HepG2 (cell line): Measurements from ENCODE around the gene TIMM44. TPM values are rescaled to one million over a fixed set of nuclear protein-coding genes. Genes with fewer than 3 reads are reported as not detected.

Experiments
- AGO1 ChIP-seq: fragments of 200-400 bp; formaldehyde crosslinking; IDR thresholded peaks from 2 replicates; pipeline ENCODE4 v1.6.1; 2017; ENCODE audit warnings: mild to moderate bottlenecking, low read depth, low read length, moderate library complexity; ENCODE audit not compliant: poor library complexity, severe bottlenecking
- ATAD3A ChIP-seq: sonication (generic); formaldehyde crosslinking; IDR thresholded peaks from 2 replicates; pipeline ENCODE4 v1.4.0; 2020; ENCODE audit warnings: missing genetic modification reagents
- ATF4 ChIP-seq, 2 experiments: fragments of 450-650 bp in 1 of 2; sonication (generic) in 1 of 2; formaldehyde crosslinking; IDR thresholded peaks; 2 replicates each; pipeline versions ENCODE4 v1.5.0 to v1.8.0; 2020 to 2022; ENCODE audit warnings: mild to moderate bottlenecking in 1 of 2, missing genetic modification reagents in 1 of 2
- BRF2 ChIP-seq: sonication (generic); formaldehyde crosslinking; IDR thresholded peaks from 2 replicates; pipeline ENCODE4 v1.8.1; 2022; ENCODE audit warnings: mild to moderate bottlenecking, missing genetic modification reagents
- CREB3 ChIP-seq: sonication (generic); formaldehyde crosslinking; IDR thresholded peaks from 2 replicates; pipeline ENCODE4 v1.5.0; 2020; ENCODE audit warnings: missing genetic modification reagents
- GLI4 ChIP-seq: sonication (generic); formaldehyde crosslinking; IDR thresholded peaks from 2 replicates; pipeline ENCODE4 v1.5.1; 2020; ENCODE audit warnings: missing genetic modification reagents, mild to moderate bottlenecking, moderate library complexity, borderline replicate concordance
- JUND ChIP-seq: sonication (generic); formaldehyde crosslinking; IDR thresholded peaks from 2 replicates; pipeline ENCODE4 v1.8.0; 2022; ENCODE audit warnings: mild to moderate bottlenecking, missing genetic modification reagents
- MIER3 ChIP-seq: IDR thresholded peaks from 2 replicates; pipeline ENCODE4 v1.6.1; 2016; ENCODE audit warnings: missing compliant biosample characterization, borderline replicate concordance
- NFKBIZ ChIP-seq: IDR thresholded peaks from 2 replicates; pipeline ENCODE4 v1.6.1; 2018; ENCODE audit warnings: missing genetic modification reagents, missing compliant biosample characterization
- NFYC ChIP-seq: IDR thresholded peaks from 2 replicates; pipeline ENCODE4 v1.6.1; 2016; ENCODE audit warnings: missing genetic modification reagents, missing compliant biosample characterization
- NPAS2 ChIP-seq: sonication (generic); formaldehyde crosslinking; IDR thresholded peaks from 2 replicates; pipeline ENCODE4 v1.8.0; 2022; ENCODE audit warnings: mild to moderate bottlenecking, missing genetic modification reagents, borderline replicate concordance
- PRDM10 ChIP-seq: sonication (generic); formaldehyde crosslinking; IDR thresholded peaks from 2 replicates; pipeline ENCODE4 v1.4.0; 2020; ENCODE audit warnings: low read depth, missing genetic modification reagents
- PRPF4 ChIP-seq: fragments of 200-400 bp; formaldehyde crosslinking; IDR thresholded peaks from 2 replicates; pipeline ENCODE4 v1.6.1; 2016; ENCODE audit warnings: low read length, low read depth; ENCODE audit not compliant: poor library complexity, severe bottlenecking
- RARG ChIP-seq: sonication (generic); formaldehyde crosslinking; IDR thresholded peaks from 2 replicates; pipeline ENCODE4 v1.4.0; 2020; ENCODE audit warnings: low read depth, mild to moderate bottlenecking, missing genetic modification reagents
- RXRB ChIP-seq: IDR thresholded peaks from 2 replicates; pipeline ENCODE4 v1.6.1; 2016; ENCODE audit warnings: borderline replicate concordance, missing genetic modification reagents, missing compliant biosample characterization
- SNAPC5 ChIP-seq: sonication (generic); formaldehyde crosslinking; IDR thresholded peaks from 2 replicates; pipeline ENCODE4 v1.8.1; 2023; ENCODE audit warnings: mild to moderate bottlenecking, missing genetic modification reagents, borderline replicate concordance
- SRY ChIP-seq: sonication (generic); formaldehyde crosslinking; IDR thresholded peaks from 2 replicates; pipeline ENCODE4 v1.8.0; 2022; ENCODE audit warnings: mild to moderate bottlenecking, missing genetic modification reagents
- ZNF619 ChIP-seq: sonication (generic); formaldehyde crosslinking; IDR thresholded peaks from 2 replicates; pipeline ENCODE4 v1.4.0; 2020; ENCODE audit warnings: mild to moderate bottlenecking, missing genetic modification reagents
- ZSCAN25 ChIP-seq: sonication (generic); formaldehyde crosslinking; IDR thresholded peaks from 2 replicates; pipeline ENCODE4 v1.8.0; 2022; ENCODE audit warnings: mild to moderate bottlenecking, missing genetic modification reagents
- polyA plus RNA-seq, 8 experiments: library from polyadenylated mRNA; depleted of rRNA in 3 of 8; stranded (reverse) in 7 of 8; unstranded in 1 of 8; fragments of >200 nt; fragmentation: Illumina TruSeq in 4 of 8; extraction: Trizol in 4 of 8; gene quantifications; 2 replicates each; pipeline versions ENCODE4 v1.2.1 to v1.2.3, GENCODE V29; 2011 to 2016; ENCODE audit warnings: low read depth in 4 of 8, missing spikeins in 1 of 8, mixed read lengths in 1 of 8; ENCODE audit not compliant: insufficient read depth in 1 of 8
- total RNA-seq, 5 experiments: library from RNA; depleted of rRNA; stranded (reverse); fragments of >200 nt; fragmentation: Illumina TruSeq; extraction: Trizol; gene quantifications; 2 replicates each; pipeline ENCODE4 v1.2.3, GENCODE V29; 2016; ENCODE audit warnings: low read depth in 1 of 5

Gene TIMM44
- total and polyA plus RNA-seq, 2 of the 13 experiments (the other 11 are each of a cell fraction or from before 2014, with no cell fraction given), result 42.9 to 72.6 TPM

- TF ChIP-seq ATF4 (CRISPR knock-in tag; IDR thresholded peaks at IDR 0.05), result no peak
- no peak for TF ChIP-seq SNAPC5 (CRISPR knock-in tag)
- no peak for TF ChIP-seq ATAD3A (CRISPR knock-in tag)
- peak; percentile 48; the same call in 1 of the 2 replicates for TF ChIP-seq RXRB (CRISPR knock-in tag)
- TF ChIP-seq PRPF4, result no peak
- no peak for TF ChIP-seq PRDM10 (CRISPR knock-in tag)
- TF ChIP-seq CREB3 (CRISPR knock-in tag), result peak; percentile 87; the same call in 1 of the 2 replicates
- no peak for TF ChIP-seq SRY
- TF ChIP-seq BRF2 (CRISPR knock-in tag), result no peak
- 0 out of 2 replicates have a peak, but pooled peaks have one; percentile 45 for TF ChIP-seq NFKBIZ (CRISPR knock-in tag)
- no peak for TF ChIP-seq JUND (CRISPR knock-in tag)
- TF ChIP-seq MIER3 (CRISPR knock-in tag), result no peak; the same call in 1 of the 2 replicates
- no peak for TF ChIP-seq ZNF619 (CRISPR knock-in tag)
- TF ChIP-seq ZSCAN25 (CRISPR knock-in tag), result peak; percentile 58; the same call in 1 of the 2 replicates
- TF ChIP-seq AGO1, result no peak
- no peak for TF ChIP-seq NFYC (CRISPR knock-in tag)
- 0 out of 2 replicates have a peak, but pooled peaks have one; percentile 63 for TF ChIP-seq GLI4 (CRISPR knock-in tag)
- no peak for TF ChIP-seq RARG (CRISPR knock-in tag)
- TF ChIP-seq NPAS2 (CRISPR knock-in tag), result no peak
Observed at GRCh38 chr19:7925171-7925851, 18.2 kb downstream of the TIMM44 start (continued).
